HepG2 (cell line): Measurements from ENCODE around the gene RCHY1. TPM values are rescaled to one million over a fixed set of nuclear protein-coding genes. Genes with fewer than 3 reads are reported as not detected.

ENCODE experiments used
- ELF4 ChIP-seq: sonication (generic); formaldehyde crosslinking; IDR thresholded peaks from 2 replicates; pipeline ENCODE4 v1.5.0; 2020; ENCODE audit warnings: missing genetic modification reagents, mild to moderate bottlenecking, moderate library complexity, borderline replicate concordance
- GTF3A ChIP-seq: sonication (generic); formaldehyde crosslinking; conservative IDR thresholded peaks from 2 replicates; pipeline ENCODE4 v1.4.0; 2020; ENCODE audit warnings: mild to moderate bottlenecking, missing genetic modification reagents
- HNRNPUL1 ChIP-seq: fragments of 200-400 bp; formaldehyde crosslinking; IDR thresholded peaks from 2 replicates; pipeline ENCODE4 v1.6.1; 2017; ENCODE audit warnings: low read depth, mild to moderate bottlenecking, low read length, moderate library complexity
- HOXD1 ChIP-seq: sonication (generic); formaldehyde crosslinking; IDR thresholded peaks from 2 replicates; pipeline ENCODE4 v1.5.0; 2020; ENCODE audit warnings: missing genetic modification reagents
- KMT2B ChIP-seq: IDR thresholded peaks from 2 replicates; pipeline ENCODE4 v1.6.1; 2016; ENCODE audit warnings: missing genetic modification reagents, missing compliant biosample characterization
- LRRFIP1 ChIP-seq: sonication (generic); formaldehyde crosslinking; conservative IDR thresholded peaks from 2 replicates; pipeline ENCODE4 v1.4.0; 2020; ENCODE audit warnings: missing genetic modification reagents
- NBN ChIP-seq: fragments of 450-650 bp; conservative IDR thresholded peaks from 2 replicates; pipeline ENCODE4 v1.6.1; 2017
- PAF1 ChIP-seq: IDR thresholded peaks from 2 replicates; pipeline ENCODE4 v1.6.1; 2016; ENCODE audit warnings: missing genetic modification reagents, missing compliant biosample characterization
- RAD51 ChIP-seq: fragments of 450-650 bp; IDR thresholded peaks from 2 replicates; pipeline ENCODE4 v1.6.1; 2016; ENCODE audit warnings: borderline replicate concordance
- SCMH1 ChIP-seq: sonication (generic); formaldehyde crosslinking; IDR thresholded peaks from 2 replicates; pipeline ENCODE4 v1.9.0; 2021; ENCODE audit warnings: missing genetic modification reagents, mild to moderate bottlenecking, borderline replicate concordance
- THAP7 ChIP-seq: sonication (generic); formaldehyde crosslinking; IDR thresholded peaks from 2 replicates; pipeline ENCODE4 v1.8.1; 2023; ENCODE audit warnings: mild to moderate bottlenecking, missing genetic modification reagents
- UBTF ChIP-seq: sonication (generic); formaldehyde crosslinking; IDR thresholded peaks from 2 replicates; pipeline ENCODE4 v1.4.0; 2020; ENCODE audit warnings: mild to moderate bottlenecking, missing genetic modification reagents
- ZNF10 ChIP-seq: sonication (generic); formaldehyde crosslinking; IDR thresholded peaks from 2 replicates; pipeline ENCODE4 v1.4.0; 2020; ENCODE audit warnings: mild to moderate bottlenecking, low read depth, missing genetic modification reagents, borderline replicate concordance
- ZNF224 ChIP-seq: sonication (generic); formaldehyde crosslinking; IDR thresholded peaks from 2 replicates; pipeline ENCODE4 v1.5.0; 2020; ENCODE audit warnings: mild to moderate bottlenecking, missing genetic modification reagents
- ZNF234 ChIP-seq: sonication (generic); formaldehyde crosslinking; conservative IDR thresholded peaks from 2 replicates; pipeline ENCODE4 v1.5.1; 2020; ENCODE audit warnings: mild to moderate bottlenecking, missing genetic modification reagents
- ZNF34 ChIP-seq: sonication (generic); formaldehyde crosslinking; IDR thresholded peaks from 2 replicates; pipeline ENCODE4 v1.4.0; 2020; ENCODE audit warnings: mild to moderate bottlenecking, missing genetic modification reagents, borderline replicate concordance
- ZNF484 ChIP-seq: sonication (generic); formaldehyde crosslinking; IDR thresholded peaks from 2 replicates; pipeline ENCODE4 v1.5.1; 2020; ENCODE audit warnings: mild to moderate bottlenecking, low read depth, missing genetic modification reagents, borderline replicate concordance
- ZNF639 ChIP-seq: conservative IDR thresholded peaks from 2 replicates; pipeline ENCODE4 v1.6.1; 2018; ENCODE audit warnings: missing genetic modification reagents
- ZNF660 ChIP-seq: sonication (generic); formaldehyde crosslinking; IDR thresholded peaks from 2 replicates; pipeline ENCODE4 v1.5.1; 2020; ENCODE audit warnings: mild to moderate bottlenecking, low read depth, missing genetic modification reagents, borderline replicate concordance
- ZNF841 ChIP-seq: sonication (generic); formaldehyde crosslinking; IDR thresholded peaks from 2 replicates; pipeline ENCODE4 v1.8.1; 2023; ENCODE audit warnings: missing genetic modification reagents, borderline replicate concordance
- ZSCAN5A ChIP-seq: sonication (generic); formaldehyde crosslinking; IDR thresholded peaks from 2 replicates; pipeline ENCODE4 v1.8.0; 2022; ENCODE audit warnings: mild to moderate bottlenecking, missing genetic modification reagents, borderline replicate concordance
- polyA plus RNA-seq, 8 experiments: library from polyadenylated mRNA; depleted of rRNA in 3 of 8; stranded (reverse) in 7 of 8; unstranded in 1 of 8; fragments of >200 nt; fragmentation: Illumina TruSeq in 4 of 8; extraction: Trizol in 4 of 8; gene quantifications; 2 replicates each; pipeline versions ENCODE4 v1.2.1 to v1.2.3, GENCODE V29; 2011 to 2016; ENCODE audit warnings: low read depth in 4 of 8, missing spikeins in 1 of 8, mixed read lengths in 1 of 8; ENCODE audit not compliant: insufficient read depth in 1 of 8
- total RNA-seq, 5 experiments: library from RNA; depleted of rRNA; stranded (reverse); fragments of >200 nt; fragmentation: Illumina TruSeq; extraction: Trizol; gene quantifications; 2 replicates each; pipeline ENCODE4 v1.2.3, GENCODE V29; 2016; ENCODE audit warnings: low read depth in 1 of 5

The RCHY1 gene
- total and polyA plus RNA-seq, 2 of the 13 experiments (the other 11 are each of a cell fraction or from before 2014, with no cell fraction given): 19.9 to 30.5 TPM

GRCh38 chr4:75514131-75514948 is at the start of gene RCHY1, which contains the start of gene THAP6 (continued):
- TF ChIP-seq LRRFIP1: no peak
- no peak for TF ChIP-seq ZNF224 (CRISPR knock-in tag)
- TF ChIP-seq ZNF34 (CRISPR knock-in tag): peak; percentile 49; the same call in 1 of the 2 replicates
- TF ChIP-seq HNRNPUL1: no peak
- TF ChIP-seq ZSCAN5A (CRISPR knock-in tag): peak; percentile 66; the same call in 1 of the 2 replicates
- TF ChIP-seq RAD51: peak; percentile 94
- TF ChIP-seq ZNF10 (CRISPR knock-in tag): no peak
- TF ChIP-seq NBN: no peak
- TF ChIP-seq PAF1 (CRISPR knock-in tag): no peak
- TF ChIP-seq THAP7 (CRISPR knock-in tag): 0 out of 2 replicates have a peak, but pooled peaks have one; percentile 53
- TF ChIP-seq KMT2B (CRISPR knock-in tag): peak; percentile 97
- TF ChIP-seq HOXD1: peak; percentile 14; the same call in 1 of the 2 replicates
- no peak for TF ChIP-seq GTF3A (CRISPR knock-in tag)
- TF ChIP-seq SCMH1 (CRISPR knock-in tag): no peak
- TF ChIP-seq ZNF841 (CRISPR knock-in tag): no peak
- TF ChIP-seq ELF4 (CRISPR knock-in tag): peak; percentile 5
- no peak for TF ChIP-seq ZNF234 (CRISPR knock-in tag)
- TF ChIP-seq ZNF660: no peak
- peak; percentile 92 for TF ChIP-seq UBTF (CRISPR knock-in tag)
- peak; percentile 55; the same call in 1 of the 2 replicates for TF ChIP-seq ZNF639 (CRISPR knock-in tag)
- no peak for TF ChIP-seq ZNF484 (CRISPR knock-in tag)
